Eye (tissue), 1 donor: Measurements from ENCODE around the gene KCNJ11.

Experiments used
- DNase-seq: peaks from one replicate; pipeline ENCODE4 v3.0.0-alpha.2; 2015

Gene KCNJ11

GRCh38 chr11:17352950-17353820 is 35.3 kb downstream of the KCNJ11 start:
- DNase-seq, result peak; percentile 93

DNA sequence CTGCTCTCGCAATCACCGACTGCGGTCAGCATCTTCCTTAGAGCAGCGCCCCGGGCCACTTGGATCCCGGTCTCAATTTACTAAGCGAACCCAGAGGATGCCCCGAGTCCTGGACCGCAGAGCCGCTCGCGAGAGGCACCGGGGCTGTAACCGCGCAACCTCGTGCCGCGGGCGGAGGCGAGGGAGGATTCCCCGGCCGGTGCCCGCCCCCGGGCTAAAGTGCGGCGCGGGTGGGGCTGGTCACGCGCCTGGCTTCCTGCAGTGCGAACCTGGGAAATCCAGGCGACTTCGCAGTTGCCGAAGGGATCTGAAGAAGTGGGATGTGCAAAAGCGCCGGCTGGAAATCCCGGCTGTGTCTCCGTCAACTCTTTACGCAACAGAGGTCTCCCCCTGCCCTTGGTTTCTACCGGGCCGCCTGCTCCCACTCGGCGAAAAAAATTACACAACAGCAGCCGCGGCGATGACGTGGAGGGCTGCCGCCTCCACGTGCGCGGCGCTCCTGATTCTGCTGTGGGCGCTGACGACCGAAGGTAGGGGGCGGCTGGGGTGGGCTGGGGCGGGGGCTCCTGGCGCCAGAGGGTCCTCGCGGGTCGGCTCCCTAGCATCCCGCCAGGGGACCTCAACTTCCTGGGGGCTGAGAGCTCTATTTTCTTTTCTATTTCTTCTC is 36.8 kb downstream of the KCNJ11 start, which contains the start of gene NCR3LG1:
NCR3LG1 (plus strand) TSS at position 291 of the 667 bp plus-strand sequence; CDS start at position 461, 170 bp downstream.
- DNase-seq, result peak; percentile 75

DNA sequence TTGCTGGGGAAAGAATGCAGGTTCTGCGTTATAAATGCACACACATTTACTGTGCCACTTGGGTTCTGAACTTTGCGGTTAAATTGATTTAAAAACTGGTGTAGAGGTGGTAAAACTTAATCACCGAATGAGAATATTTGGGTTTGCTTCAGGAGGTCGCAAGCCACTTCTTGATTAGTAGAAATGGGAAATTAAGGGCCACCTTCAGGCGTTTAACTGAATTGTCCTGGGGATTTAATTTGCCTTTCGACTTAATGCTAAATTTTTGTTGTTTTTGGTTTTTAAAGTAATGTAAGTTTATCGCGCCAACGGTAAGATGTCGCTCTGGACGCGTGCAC is 37.3 kb downstream of the KCNJ11 start:
- DNase-seq, result no peak

DNA sequence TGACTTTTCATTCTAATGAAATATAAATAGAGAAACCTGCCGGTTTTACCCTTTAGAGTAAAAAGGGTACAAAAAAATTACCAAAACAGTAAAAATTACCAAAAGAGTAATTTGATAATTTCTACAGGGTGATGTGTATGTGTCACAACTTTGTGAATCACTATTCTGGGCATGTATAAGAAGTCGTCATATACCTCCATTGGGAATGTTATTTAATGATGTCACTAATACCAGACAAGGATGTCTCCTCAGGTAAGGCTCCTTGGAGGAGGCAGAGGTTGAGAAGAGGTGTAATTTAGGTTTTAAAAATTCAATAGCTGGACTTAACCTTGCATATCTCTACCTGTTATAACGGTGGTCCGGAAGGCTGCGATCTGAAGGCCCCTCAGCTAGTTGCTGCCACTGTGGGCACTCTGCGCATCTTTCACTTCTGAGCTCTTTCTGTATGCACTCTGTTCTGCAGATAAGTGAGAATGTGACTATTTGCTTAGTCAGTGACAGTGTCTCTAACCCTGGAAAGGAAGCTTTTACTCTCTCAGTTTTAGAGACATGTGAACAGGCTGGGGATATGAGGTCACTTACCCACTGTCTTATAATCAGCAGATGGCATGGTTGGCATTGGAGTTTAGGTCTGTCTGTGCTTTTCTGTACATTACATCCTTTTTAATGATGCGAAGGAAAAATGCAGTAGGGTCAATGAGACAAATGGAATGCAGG is 37.8 kb downstream of the KCNJ11 start:
- DNase-seq, result no peak

- DNase-seq, result no peak
Measured at GRCh38 chr11:17347676-17348075, 40.8 kb downstream of the KCNJ11 start.

GRCh38 chr11:17343907-17344306 is 44.6 kb downstream of the KCNJ11 start:
- no peak for DNase-seq

- no peak for DNase-seq
Measured at GRCh38 chr11:17343257-17343656, 45.2 kb downstream of the KCNJ11 start.
